Skeletal muscle satellite cell (primary cell): ENCODE results near the gene EBF3.

Experiments used
- H3K27me3 ChIP-seq: 2 replicates; pipeline ENCODE4 v1.7.0; 2013; ENCODE audit warnings: low read length; ENCODE audit not compliant: control insufficient read depth, insufficient read depth
- H3K36me3 ChIP-seq: 2 replicates; pipeline ENCODE4 v1.7.0; 2013; ENCODE audit warnings: mild to moderate bottlenecking, control low read depth, low read length; ENCODE audit not compliant: insufficient read depth
- H3K4me1 ChIP-seq: 2 replicates; pipeline ENCODE4 v1.7.0; 2013; ENCODE audit warnings: low read length; ENCODE audit not compliant: control insufficient read depth, insufficient read depth
- H3K4me2 ChIP-seq: 2 replicates; pipeline ENCODE4 v1.7.0; 2013; ENCODE audit warnings: mild to moderate bottlenecking, low read length
- H3K4me3 ChIP-seq: 2 replicates; pipeline ENCODE4 v1.7.0; 2013; ENCODE audit warnings: low read length
- H3K9ac ChIP-seq: 2 replicates; pipeline ENCODE4 v1.7.0; 2013; ENCODE audit warnings: mild to moderate bottlenecking, low read depth, low read length, moderate library complexity
- H3K9me3 ChIP-seq: replicated peaks from 2 replicates; pipeline ENCODE4 v1.7.0; 2013; ENCODE audit warnings: mild to moderate bottlenecking, control low read depth, low read length

EBF3 gene

DNA sequence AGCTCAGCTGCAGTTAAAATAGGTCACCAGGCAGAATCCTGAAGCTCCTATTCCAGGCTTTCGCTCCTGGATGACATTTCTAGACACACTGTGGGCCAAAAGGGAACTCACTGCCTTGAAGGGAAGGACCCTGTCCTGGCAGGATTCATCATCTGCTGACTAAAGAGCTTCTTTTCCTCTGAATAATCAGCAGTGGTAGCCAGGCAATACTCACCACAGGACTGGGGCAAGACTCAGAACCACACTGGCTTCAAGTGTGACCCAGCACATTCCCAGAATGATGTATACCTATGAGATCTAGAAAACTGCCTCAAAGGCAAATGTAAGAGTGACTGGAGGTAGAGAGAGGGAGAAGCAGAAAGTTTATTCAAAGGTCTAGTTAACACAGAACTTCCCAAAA lies 29.5 kb upstream of the EBF3 start:
- peaks cover 5% of the 10 kb centered on the region for H3K4me1 ChIP-seq
- no peaks in the 10 kb centered on the region for H3K9me3 ChIP-seq
- H3K36me3 ChIP-seq: no peaks in the 10 kb centered on the region
- no peak overlapping the region for H3K4me3 ChIP-seq
- H3K9ac ChIP-seq: no peak overlapping the region
- peaks cover 3% of the 10 kb centered on the region for H3K27me3 ChIP-seq
- H3K4me2 ChIP-seq: no peak overlapping the region

DNA sequence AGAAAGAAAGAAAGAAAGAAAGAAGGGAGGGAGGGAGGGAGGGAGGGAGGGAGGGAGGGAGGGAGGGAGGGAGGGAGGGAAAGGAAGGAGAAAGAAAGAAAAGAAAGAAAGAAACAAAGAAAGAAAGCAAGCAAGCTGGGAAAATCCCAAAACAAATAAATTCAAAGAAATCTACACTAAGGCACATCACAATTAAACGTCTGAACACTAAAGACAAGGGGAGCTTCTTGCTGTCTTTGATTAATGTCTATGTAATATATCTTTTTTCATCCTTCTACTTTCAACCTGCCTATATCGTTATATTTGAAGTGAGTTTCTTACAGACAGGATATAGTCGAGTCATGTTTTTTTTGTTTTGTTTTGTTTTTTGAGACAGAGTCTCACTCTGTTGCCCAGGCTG lies 28.3 kb upstream of the EBF3 start:
- H3K36me3 ChIP-seq: no peaks in the 10 kb centered on the region
- peaks cover 5% of the 10 kb centered on the region for H3K4me1 ChIP-seq
- H3K4me2 ChIP-seq: no peak overlapping the region
- no peaks in the 10 kb centered on the region for H3K9me3 ChIP-seq
- no peak overlapping the region for H3K9ac ChIP-seq
- H3K4me3 ChIP-seq: no peak overlapping the region
- peaks cover 3% of the 10 kb centered on the region for H3K27me3 ChIP-seq

DNA sequence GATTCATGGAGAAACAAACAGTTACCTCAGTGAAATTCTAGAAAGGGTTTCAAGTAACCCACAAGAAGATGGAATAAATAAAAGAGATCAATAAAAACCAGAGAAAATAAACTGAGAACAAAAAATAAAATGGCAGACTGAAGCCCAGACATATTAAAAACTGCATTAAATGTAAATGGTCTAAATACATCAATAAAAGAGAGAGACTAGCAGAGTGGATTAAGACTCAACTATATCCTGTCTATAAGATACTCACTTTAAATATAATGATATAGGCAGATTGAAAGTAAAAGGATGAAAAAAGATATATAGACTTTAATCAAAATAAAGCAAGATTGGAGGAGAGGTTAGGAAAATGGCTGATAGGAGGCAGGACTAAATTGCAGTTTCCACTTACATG lies 18.8 kb upstream of the EBF3 start:
- no peak overlapping the region for H3K4me2 ChIP-seq
- H3K9ac ChIP-seq: no peak overlapping the region
- H3K4me3 ChIP-seq: no peak overlapping the region
- H3K9me3 ChIP-seq: peaks cover 3% of the 10 kb centered on the region
- H3K36me3 ChIP-seq: no peaks in the 10 kb centered on the region
- no peaks in the 10 kb centered on the region for H3K4me1 ChIP-seq
- H3K27me3 ChIP-seq: no peaks in the 10 kb centered on the region

DNA sequence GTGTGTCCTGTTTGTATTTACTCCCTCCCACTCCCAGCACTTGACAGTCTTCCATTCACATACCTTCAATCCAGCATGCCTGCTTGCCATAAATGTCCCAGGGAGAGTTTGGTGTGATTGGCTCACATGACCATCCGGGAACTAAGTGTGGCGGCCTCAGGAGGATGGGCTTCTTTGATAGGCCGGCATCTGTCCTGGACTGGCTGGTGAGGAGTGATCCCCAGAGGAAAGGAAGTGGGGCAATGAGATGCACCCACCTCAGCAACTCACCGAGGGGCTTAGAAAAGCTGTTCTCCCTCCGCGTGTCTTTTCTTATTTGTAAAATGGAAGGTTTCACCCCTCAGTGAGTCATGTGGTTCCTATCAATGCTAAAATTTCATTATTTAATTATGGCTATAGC lies 14.9 kb upstream of the EBF3 start:
- Histone ChIP-seq H3K4me1 (no peaks in the 10 kb centered on the region), H3K4me2 (no peak overlapping the region), H3K36me3 (no peaks in the 10 kb centered on the region), H3K4me3 (no peak overlapping the region), H3K9ac (no peak overlapping the region), H3K9me3 (peaks cover 3% of the 10 kb centered on the region), H3K27me3 (peaks cover 8% of the 10 kb centered on the region)

DNA sequence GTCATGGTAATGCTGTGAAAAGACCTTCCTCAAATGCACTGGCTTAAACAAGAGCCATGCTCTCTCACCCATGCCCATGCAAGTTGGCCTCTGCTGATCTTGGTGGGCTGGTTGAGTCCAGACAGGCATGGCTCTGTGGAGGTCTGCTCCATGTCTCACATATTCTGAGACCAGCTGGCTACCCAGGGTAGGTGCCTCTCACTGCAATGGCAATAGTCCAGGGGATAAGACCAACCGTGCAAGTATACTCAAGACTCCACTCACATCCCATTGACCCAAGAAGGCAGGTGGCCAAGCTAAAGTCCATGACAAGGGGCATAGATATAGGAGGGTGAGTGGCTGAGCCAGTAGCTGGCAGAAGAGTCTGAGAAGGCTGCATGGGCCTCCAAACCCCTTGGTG lies 14.2 kb upstream of the EBF3 start:
- H3K9me3 ChIP-seq: peaks cover 3% of the 10 kb centered on the region
- H3K27me3 ChIP-seq: peaks cover 8% of the 10 kb centered on the region
- H3K36me3 ChIP-seq: no peaks in the 10 kb centered on the region
- no peaks in the 10 kb centered on the region for H3K4me1 ChIP-seq
- H3K4me2 ChIP-seq: no peak overlapping the region
- H3K4me3 ChIP-seq: no peak overlapping the region
- no peak overlapping the region for H3K9ac ChIP-seq

DNA sequence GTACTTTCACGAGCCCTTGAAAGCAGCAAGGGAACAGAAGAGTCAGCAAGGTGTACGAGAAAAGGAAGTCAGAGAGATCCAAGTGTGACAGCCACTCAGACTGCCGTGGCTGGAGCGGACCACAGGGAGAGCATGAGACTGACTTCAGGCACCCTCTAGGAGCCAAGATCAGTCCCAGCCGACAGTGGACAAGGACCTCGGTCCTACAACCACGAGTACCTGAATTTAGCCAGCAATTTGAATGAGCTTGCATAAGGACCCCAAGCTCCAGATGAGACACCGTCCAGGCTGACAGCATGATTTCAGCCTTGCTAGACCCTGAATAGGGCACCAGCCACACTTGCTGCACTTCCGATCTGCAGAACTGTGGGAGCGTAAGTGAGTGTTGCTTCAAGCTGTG lies 13.7 kb upstream of the EBF3 start:
- H3K4me2 ChIP-seq: no peak overlapping the region
- no peaks in the 10 kb centered on the region for H3K4me1 ChIP-seq
- peaks cover 8% of the 10 kb centered on the region for H3K27me3 ChIP-seq
- H3K36me3 ChIP-seq: no peaks in the 10 kb centered on the region
- no peak overlapping the region for H3K4me3 ChIP-seq
- H3K9me3 ChIP-seq: peaks cover 2% of the 10 kb centered on the region
- H3K9ac ChIP-seq: no peak overlapping the region

DNA sequence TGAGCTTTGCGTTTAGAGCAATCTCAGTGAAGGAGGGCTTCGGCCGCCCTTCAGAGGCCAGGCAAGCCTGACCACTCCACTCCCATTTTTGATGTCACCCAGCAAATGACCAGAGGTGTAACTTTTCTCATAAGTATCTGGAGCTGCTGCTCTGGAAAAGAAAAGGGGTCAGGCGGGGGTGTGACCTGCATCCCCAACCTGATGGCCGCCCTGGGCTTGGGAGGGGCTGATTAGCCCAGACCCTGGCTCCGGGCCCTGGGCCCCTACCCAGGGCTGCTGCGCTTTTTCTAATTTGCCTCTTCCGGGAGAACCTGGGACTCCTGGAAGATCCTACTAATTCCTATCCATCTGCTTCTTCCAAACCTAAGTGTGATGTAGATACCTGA lies 9.6 kb upstream of the EBF3 start:
- Histone ChIP-seq H3K9ac (no peak overlapping the region), H3K9me3 (no peaks in the 10 kb centered on the region), H3K4me2 (no peak overlapping the region), H3K4me3 (no peak overlapping the region), H3K36me3 (no peaks in the 10 kb centered on the region), H3K27me3 (peaks cover 36% of the 10 kb centered on the region), H3K4me1 (peaks cover 13% of the 10 kb centered on the region)

DNA sequence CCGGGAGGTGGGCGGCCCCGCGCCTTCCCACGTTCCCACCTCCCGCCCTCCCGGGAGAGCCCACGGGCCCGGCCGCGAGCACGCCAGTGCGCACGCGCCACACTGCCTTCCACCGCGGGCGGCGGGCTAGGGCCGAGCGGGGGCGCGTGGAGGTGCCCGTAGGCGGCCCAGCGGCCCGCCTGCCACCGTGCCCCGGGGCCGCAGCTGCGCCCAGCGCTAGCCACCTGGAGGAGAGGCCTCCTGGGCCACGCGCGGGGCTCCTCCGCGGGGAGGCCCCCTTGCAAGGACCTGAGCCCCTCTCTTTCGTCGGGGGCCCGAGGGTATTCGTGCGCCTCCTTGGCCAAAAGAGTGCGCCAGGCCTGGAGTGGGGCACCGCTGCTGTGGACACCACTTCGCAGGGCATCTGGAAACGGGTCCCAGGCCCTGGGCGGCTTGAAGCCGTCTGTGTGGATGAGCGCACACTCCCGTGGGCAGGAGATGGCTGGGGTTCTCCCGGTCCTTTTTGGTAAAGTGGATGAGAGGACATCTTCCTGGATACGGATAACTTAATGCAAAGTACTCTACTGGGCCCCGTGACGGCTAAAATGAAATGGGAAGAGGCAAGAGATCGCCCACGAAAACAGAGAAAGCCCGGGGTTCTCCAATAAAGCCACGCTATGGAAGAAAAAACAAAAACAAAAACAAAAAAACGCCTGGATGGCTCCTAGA lies 9.0 kb upstream of the EBF3 start:
- Histone ChIP-seq H3K9ac (no peak overlapping the region), H3K4me3 (no peak overlapping the region), H3K27me3 (peaks cover 41% of the 10 kb centered on the region), H3K36me3 (no peaks in the 10 kb centered on the region), H3K9me3 (no peaks in the 10 kb centered on the region), H3K4me1 (peaks cover 13% of the 10 kb centered on the region), H3K4me2 (peak overlapping the region; percentile 93)

DNA sequence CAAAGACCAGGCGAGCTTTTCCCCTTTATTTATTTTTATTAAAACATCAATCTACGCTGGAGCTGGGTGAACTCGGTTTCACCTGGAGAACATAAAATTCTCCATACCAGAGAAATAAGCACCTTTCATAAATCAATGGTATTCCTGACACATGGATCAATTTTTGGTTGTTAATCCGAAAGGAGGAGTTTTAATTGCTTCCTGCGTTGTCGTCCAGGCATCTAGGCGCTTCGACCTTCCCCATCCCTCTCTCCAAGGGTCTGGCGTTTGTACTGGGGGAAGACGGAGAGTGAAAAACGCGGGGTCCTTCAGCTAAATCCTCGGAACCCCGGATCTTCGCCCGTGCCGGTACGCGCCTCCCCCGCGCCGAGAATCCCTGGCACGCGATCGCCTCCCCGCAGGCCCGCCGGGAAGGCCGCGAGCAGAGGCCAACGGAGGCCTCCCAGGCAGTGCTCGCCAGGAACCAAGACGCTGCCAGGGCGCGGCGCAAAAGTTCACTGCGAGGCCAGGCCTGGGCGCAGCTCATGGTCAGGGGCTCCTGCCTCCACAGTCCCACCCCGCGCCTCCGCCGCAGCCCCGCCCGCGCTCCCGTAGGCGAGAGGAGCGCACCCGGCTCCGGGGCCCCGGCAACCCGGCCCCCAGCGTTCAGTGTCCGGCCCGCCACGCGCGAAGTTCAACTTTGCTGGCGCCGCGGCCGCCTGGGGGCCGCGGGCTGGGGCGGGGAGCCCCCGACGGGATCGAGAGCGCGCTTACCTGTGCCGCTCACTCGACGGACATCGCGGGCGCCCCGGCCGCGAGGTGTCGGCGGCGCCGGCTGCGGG lies 8.3 kb upstream of the EBF3 start:
- peak overlapping the region; percentile 14 for H3K9ac ChIP-seq
- no peaks in the 10 kb centered on the region for H3K9me3 ChIP-seq
- H3K27me3 ChIP-seq: peaks cover 43% of the 10 kb centered on the region
- peak overlapping the region; percentile 69 for H3K4me3 ChIP-seq
- peaks cover 18% of the 10 kb centered on the region for H3K4me1 ChIP-seq
- peak overlapping the region; percentile 93 for H3K4me2 ChIP-seq
- H3K36me3 ChIP-seq: no peaks in the 10 kb centered on the region

DNA sequence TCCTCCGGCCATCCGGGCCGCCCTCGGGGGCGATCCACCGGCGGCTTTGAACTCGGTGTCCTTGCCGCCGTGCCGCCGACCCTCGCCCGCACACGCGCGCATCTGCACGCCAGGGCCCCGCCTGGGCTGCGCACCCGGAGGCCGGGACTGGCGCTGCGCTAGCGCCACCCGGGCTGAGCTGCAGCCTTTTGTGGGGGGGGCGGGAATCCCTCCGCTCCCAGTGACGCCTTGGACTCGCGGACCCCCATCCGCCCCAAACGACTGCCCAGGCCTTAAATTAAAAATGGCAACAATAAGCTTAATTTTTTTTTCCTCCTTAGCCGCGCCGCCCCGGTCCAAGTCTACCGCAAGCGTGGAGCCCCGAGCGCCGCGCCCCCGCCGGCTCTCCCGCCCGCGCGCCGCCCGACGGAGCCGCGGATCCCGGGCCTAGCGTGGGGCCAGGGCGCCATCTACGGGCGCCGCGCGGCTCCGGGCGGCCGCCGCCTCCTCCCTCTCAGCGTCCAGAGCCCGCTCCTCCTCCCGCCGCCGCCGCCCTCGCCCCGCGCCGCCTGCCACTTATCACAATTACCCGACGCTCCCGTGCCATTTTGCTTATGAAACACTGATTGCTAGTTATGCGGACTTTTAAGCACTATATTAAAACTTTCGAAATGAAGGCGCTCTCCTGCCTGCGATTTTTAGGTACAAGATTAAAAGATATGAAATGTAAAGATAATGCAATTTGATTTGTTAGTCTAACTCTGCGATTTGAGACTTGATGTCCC lies 7.5 kb upstream of the EBF3 start:
- Histone ChIP-seq H3K36me3 (no peaks in the 10 kb centered on the region), H3K4me3 (peak overlapping the region; percentile 69), H3K9me3 (no peaks in the 10 kb centered on the region), H3K27me3 (peaks cover 49% of the 10 kb centered on the region), H3K4me1 (peaks cover 21% of the 10 kb centered on the region), H3K9ac (peak overlapping the region; percentile 21), H3K4me2 (peak overlapping the region; percentile 93)

DNA sequence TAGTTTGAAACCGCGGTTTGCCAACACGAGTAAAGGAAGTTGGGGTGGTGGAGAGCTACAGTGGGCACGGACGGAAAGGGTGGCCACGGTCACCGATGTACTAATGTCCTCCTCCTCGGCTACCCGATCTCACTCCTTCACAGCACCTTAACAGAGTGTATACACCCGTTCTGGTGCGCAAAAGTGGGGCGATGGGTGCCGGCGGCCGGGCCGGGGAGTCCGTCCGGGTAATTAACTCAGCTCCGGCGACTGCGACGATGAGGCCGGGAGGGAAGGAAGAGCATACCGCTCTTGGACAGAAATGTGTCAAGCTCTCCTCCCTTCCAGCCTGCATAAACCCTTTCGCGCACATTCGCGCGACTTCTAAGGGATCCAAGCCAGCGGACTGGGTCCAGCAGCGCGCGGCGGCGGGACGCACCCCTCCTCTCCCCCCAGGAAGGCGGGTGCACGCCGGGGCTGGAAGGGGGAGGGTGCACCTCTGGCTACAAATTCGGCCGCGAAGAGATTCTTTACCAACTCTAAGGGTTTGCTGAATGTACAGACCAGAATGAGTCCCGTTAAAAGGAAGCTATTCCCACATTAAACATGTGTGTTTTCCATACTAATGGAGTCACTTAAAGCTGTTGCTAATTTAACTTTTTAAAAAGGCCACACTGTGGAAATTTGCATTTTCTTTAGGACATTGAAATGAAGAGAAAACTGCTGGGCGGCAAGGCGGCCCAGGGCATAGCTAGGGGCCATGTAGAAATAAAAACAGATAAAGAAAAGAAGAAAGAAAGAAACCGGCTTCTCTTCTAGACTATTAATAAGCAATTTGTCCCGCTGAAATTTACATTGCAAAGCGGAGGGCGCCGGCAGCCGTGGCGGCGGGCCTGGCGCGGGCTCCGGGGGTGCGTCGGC lies 6.6 kb upstream of the EBF3 start:
- Histone ChIP-seq H3K36me3 (no peaks in the 10 kb centered on the region), H3K4me2 (peak overlapping the region; percentile 93), H3K27me3 (peaks cover 58% of the 10 kb centered on the region), H3K4me1 (peaks cover 21% of the 10 kb centered on the region), H3K9me3 (no peaks in the 10 kb centered on the region), H3K4me3 (peak overlapping the region; percentile 69), H3K9ac (peak overlapping the region; percentile 31)
